ENCODE results near the gene RARA. TPM values are rescaled to one million over a fixed set of nuclear protein-coding genes. Genes with fewer than 3 reads are reported as not detected.
A peak's percentile ranks its signal among the peaks of the same experiment; 100 is the strongest.

Gene RARA
- total and polyA plus RNA-seq, 2 experiments from 2014 or later: 7.4 to 15.9 TPM

- DNase-seq (ENCODE audit: low spot score): peak; percentile 97
These were observed 36.4 kb downstream of the RARA start for GRCh38 chr17:40345161-40345993.

GRCh38 chr17:40345994-40346764 is 37.2 kb downstream of the RARA start:
- peak overlapping the region; percentile 99 for H3K4me2 ChIP-seq
- peaks cover 71% of the 10 kb centered on the region for H3K4me1 ChIP-seq (ENCODE audit: insufficient read depth)
- H3K9me2 ChIP-seq (ENCODE audit: insufficient read depth): no peaks in the 10 kb centered on the region
- peak overlapping the region; percentile 76 for H3K4me3 Mint-ChIP-seq
- peaks cover 15% of the 10 kb centered on the region for H4K20me1 ChIP-seq (replicated peaks; ENCODE audit: insufficient read depth)
- peaks cover 77% of the 10 kb centered on the region for H3K4me1 Mint-ChIP-seq
- peaks cover 61% of the 10 kb centered on the region for H3K27me3 Mint-ChIP-seq (ENCODE audit: insufficient read depth, low read depth, poor library complexity)
- peaks cover 27% of the 10 kb centered on the region for H3F3A ChIP-seq (replicated peaks; ENCODE audit: low read depth)
- ATAC-seq: no peak
- H3K36me3 ChIP-seq (ENCODE audit: insufficient read depth): no peaks in the 10 kb centered on the region
- peak; percentile 79 for DNase-seq (ENCODE audit: low spot score)
- peaks cover 15% of the 10 kb centered on the region for H3K36me3 Mint-ChIP-seq (ENCODE audit: low read depth)
- no peaks in the 10 kb centered on the region for H3K9me3 Mint-ChIP-seq
- H2AFZ ChIP-seq: no peak overlapping the region
- TF ChIP-seq EZH2 (IDR thresholded peaks at IDR 0.05; ENCODE audit: low read depth, unreplicated experiment): no peak
- peaks cover 53% of the 10 kb centered on the region for H3K27me3 ChIP-seq (ENCODE audit: insufficient read depth)
- peaks cover 9% of the 10 kb centered on the region; the same call in 1 of the 2 replicates for H3K79me2 ChIP-seq (replicated peaks; ENCODE audit: insufficient read depth)
- H3K27ac ChIP-seq (ENCODE audit: low read depth): no peak overlapping the region; the same call in 1 of the 2 replicates
- peak overlapping the region; percentile 92 for H3K4me3 ChIP-seq
- peak overlapping the region; percentile 76 for H3K27ac Mint-ChIP-seq

More at GRCh38 chr17:40345161-40345993, 36.4 kb downstream of the RARA start:
- H3K27ac Mint-ChIP-seq: no peak overlapping the region
- Histone ChIP-seq H3F3A (replicated peaks; ENCODE audit: low read depth) (peaks cover 34% of the 10 kb centered on the region), H3K27ac (ENCODE audit: low read depth) (0 out of 2 replicates have a peak overlapping the region, but pooled peaks have one; percentile 55), H3K36me3 (ENCODE audit: insufficient read depth) (no peaks in the 10 kb centered on the region), H4K20me1 (replicated peaks; ENCODE audit: insufficient read depth) (peaks cover 19% of the 10 kb centered on the region), H3K4me3 (peak overlapping the region; percentile 92), H3K27me3 (ENCODE audit: insufficient read depth) (peaks cover 61% of the 10 kb centered on the region), H3K4me2 (peak overlapping the region; percentile 99), H3K9me2 (ENCODE audit: insufficient read depth) (no peaks in the 10 kb centered on the region), H3K79me2 (replicated peaks; ENCODE audit: insufficient read depth) (peaks cover 9% of the 10 kb centered on the region; the same call in 1 of the 2 replicates), H3K4me1 (ENCODE audit: insufficient read depth) (peaks cover 73% of the 10 kb centered on the region), H2AFZ (peak overlapping the region; percentile 87)
- H3K4me1 Mint-ChIP-seq: peaks cover 76% of the 10 kb centered on the region
- H3K9me3 Mint-ChIP-seq: no peaks in the 10 kb centered on the region
- H3K27me3 Mint-ChIP-seq (ENCODE audit: insufficient read depth, low read depth, poor library complexity): peaks cover 69% of the 10 kb centered on the region
- TF ChIP-seq ZNF331 (CRISPR knock-in tag; IDR thresholded peaks at IDR 0.05; ENCODE audit: low read depth) (no peak), CREB1 (CRISPR knock-in tag; IDR thresholded peaks at IDR 0.05; ENCODE audit: low read depth) (peak; percentile 37; the same call in 1 of the 2 replicates)
- H3K4me3 Mint-ChIP-seq: peak overlapping the region; percentile 76
- H3K36me3 Mint-ChIP-seq (ENCODE audit: low read depth): peaks cover 15% of the 10 kb centered on the region
- peak; percentile 36 for ATAC-seq

- Histone ChIP-seq H3K36me3 (ENCODE audit: insufficient read depth) (no peaks in the 10 kb centered on the region), H3K27ac (ENCODE audit: low read depth) (no peak overlapping the region), H3F3A (replicated peaks; ENCODE audit: low read depth) (peaks cover 27% of the 10 kb centered on the region), H3K4me1 (ENCODE audit: insufficient read depth) (peaks cover 76% of the 10 kb centered on the region), H3K9me2 (ENCODE audit: insufficient read depth) (no peaks in the 10 kb centered on the region), H2AFZ (no peak overlapping the region), H3K27me3 (ENCODE audit: insufficient read depth) (peaks cover 53% of the 10 kb centered on the region), H3K4me2 (peak overlapping the region; percentile 99), H4K20me1 (replicated peaks; ENCODE audit: insufficient read depth) (peaks cover 15% of the 10 kb centered on the region), H3K4me3 (peak overlapping the region; percentile 92), H3K79me2 (replicated peaks; ENCODE audit: insufficient read depth) (peaks cover 9% of the 10 kb centered on the region; the same call in 1 of the 2 replicates)
- ATAC-seq (no peak), DNase-seq (ENCODE audit: low spot score) (no peak)
- H3K4me1 Mint-ChIP-seq: peaks cover 83% of the 10 kb centered on the region
- TF ChIP-seq EZH2 (IDR thresholded peaks at IDR 0.05; ENCODE audit: low read depth, unreplicated experiment): no peak
- no peak for TF ChIP-seq STAT1 (IDR thresholded peaks at IDR 0.05; ENCODE audit: unreplicated experiment)
- no peak for TF ChIP-seq REST (IDR thresholded peaks at IDR 0.05; ENCODE audit: unreplicated experiment)
- no peak for TF ChIP-seq ETS1 (IDR thresholded peaks at IDR 0.05)
- TF ChIP-seq JUNB (IDR thresholded peaks at IDR 0.05; ENCODE audit: unreplicated experiment): no peak
- TF ChIP-seq CREB1 (CRISPR knock-in tag; IDR thresholded peaks at IDR 0.05; ENCODE audit: low read depth): no peak
- no peak for TF ChIP-seq EZH2phosphoT487 (IDR thresholded peaks at IDR 0.05; ENCODE audit: unreplicated experiment)
- no peak for TF ChIP-seq ZNF331 (CRISPR knock-in tag; IDR thresholded peaks at IDR 0.05; ENCODE audit: low read depth)
- H3K4me3 Mint-ChIP-seq: peak overlapping the region; percentile 76
- peaks cover 18% of the 10 kb centered on the region for H3K36me3 Mint-ChIP-seq (ENCODE audit: low read depth)
- no peaks in the 10 kb centered on the region for H3K9me3 Mint-ChIP-seq
- no peak overlapping the region for H3K27ac Mint-ChIP-seq
- peaks cover 61% of the 10 kb centered on the region for H3K27me3 Mint-ChIP-seq (ENCODE audit: insufficient read depth, low read depth, poor library complexity)
These were observed 37.8 kb downstream of the RARA start for GRCh38 chr17:40346765-40347158.
